Measurements from ENCODE around the gene HIVEP3.

The HIVEP3 gene

GRCh38 chr1:41914516-41914915 is 4.2 kb downstream of the HIVEP3 start:
- H3K4me3 ChIP-seq (ENCODE audit: low read depth, low read length), result no peak overlapping the region
- DNase-seq (ENCODE audit: low read depth), result no peak
- TF ChIP-seq, protein P1, sequence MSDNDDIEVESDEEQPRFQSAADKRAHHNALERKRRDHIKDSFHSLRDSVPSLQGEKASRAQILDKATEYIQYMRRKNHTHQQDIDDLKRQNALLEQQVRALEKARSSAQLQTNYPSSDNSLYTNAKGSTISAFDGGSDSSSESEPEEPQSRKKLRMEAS (IDR thresholded peaks at IDR 0.05; ENCODE audit: low read depth, low read length), result no peak
- TF ChIP-seq, protein P2, sequence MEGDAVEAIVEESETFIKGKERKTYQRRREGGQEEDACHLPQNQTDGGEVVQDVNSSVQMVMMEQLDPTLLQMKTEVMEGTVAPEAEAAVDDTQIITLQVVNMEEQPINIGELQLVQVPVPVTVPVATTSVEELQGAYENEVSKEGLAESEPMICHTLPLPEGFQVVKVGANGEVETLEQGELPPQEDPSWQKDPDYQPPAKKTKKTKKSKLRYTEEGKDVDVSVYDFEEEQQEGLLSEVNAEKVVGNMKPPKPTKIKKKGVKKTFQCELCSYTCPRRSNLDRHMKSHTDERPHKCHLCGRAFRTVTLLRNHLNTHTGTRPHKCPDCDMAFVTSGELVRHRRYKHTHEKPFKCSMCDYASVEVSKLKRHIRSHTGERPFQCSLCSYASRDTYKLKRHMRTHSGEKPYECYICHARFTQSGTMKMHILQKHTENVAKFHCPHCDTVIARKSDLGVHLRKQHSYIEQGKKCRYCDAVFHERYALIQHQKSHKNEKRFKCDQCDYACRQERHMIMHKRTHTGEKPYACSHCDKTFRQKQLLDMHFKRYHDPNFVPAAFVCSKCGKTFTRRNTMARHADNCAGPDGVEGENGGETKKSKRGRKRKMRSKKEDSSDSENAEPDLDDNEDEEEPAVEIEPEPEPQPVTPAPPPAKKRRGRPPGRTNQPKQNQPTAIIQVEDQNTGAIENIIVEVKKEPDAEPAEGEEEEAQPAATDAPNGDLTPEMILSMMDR (IDR thresholded peaks at IDR 0.05; ENCODE audit: low read depth, low read length), result no peak
- TF ChIP-seq MYC (IDR thresholded peaks at IDR 0.05; ENCODE audit: low read depth, low read length) (no peak), POLR2A (IDR thresholded peaks at IDR 0.05; ENCODE audit: extremely low read depth, insufficient read length) (no peak)

GRCh38 chr1:41913014-41913413 is 5.7 kb downstream of the HIVEP3 start:
- no peak overlapping the region for H3K4me3 ChIP-seq (ENCODE audit: low read depth, low read length)
- DNase-seq (ENCODE audit: low read depth), result no peak
- TF ChIP-seq, protein P2 (IDR thresholded peaks at IDR 0.05; ENCODE audit: low read depth, low read length), result no peak
- TF ChIP-seq POLR2A (IDR thresholded peaks at IDR 0.05; ENCODE audit: extremely low read depth, insufficient read length) (no peak), MYC (IDR thresholded peaks at IDR 0.05; ENCODE audit: low read depth, low read length) (no peak)
- TF ChIP-seq, protein P1 (IDR thresholded peaks at IDR 0.05; ENCODE audit: low read depth, low read length), result no peak

GRCh38 chr1:41908288-41908895 is 10.3 kb downstream of the HIVEP3 start:
- no peak overlapping the region for H3K4me3 ChIP-seq (ENCODE audit: low read depth, low read length)
- TF ChIP-seq, protein P1 (IDR thresholded peaks at IDR 0.05; ENCODE audit: low read depth, low read length), result no peak
- TF ChIP-seq POLR2A (IDR thresholded peaks at IDR 0.05; ENCODE audit: extremely low read depth, insufficient read length) (no peak), MYC (IDR thresholded peaks at IDR 0.05; ENCODE audit: low read depth, low read length) (no peak)
- TF ChIP-seq, protein P2 (IDR thresholded peaks at IDR 0.05; ENCODE audit: low read depth, low read length), result no peak
- DNase-seq (ENCODE audit: low read depth), result no peak

- TF ChIP-seq, protein P2 (IDR thresholded peaks at IDR 0.05; ENCODE audit: low read depth, low read length), result no peak
- TF ChIP-seq, protein P1 (IDR thresholded peaks at IDR 0.05; ENCODE audit: low read depth, low read length), result no peak
- TF ChIP-seq POLR2A (IDR thresholded peaks at IDR 0.05; ENCODE audit: extremely low read depth, insufficient read length), result no peak
- no peak for TF ChIP-seq MYC (IDR thresholded peaks at IDR 0.05; ENCODE audit: low read depth, low read length)
- DNase-seq (ENCODE audit: low read depth), result no peak
These were observed 11.3 kb downstream of the HIVEP3 start for GRCh38 chr1:41907446-41907845.

DNA sequence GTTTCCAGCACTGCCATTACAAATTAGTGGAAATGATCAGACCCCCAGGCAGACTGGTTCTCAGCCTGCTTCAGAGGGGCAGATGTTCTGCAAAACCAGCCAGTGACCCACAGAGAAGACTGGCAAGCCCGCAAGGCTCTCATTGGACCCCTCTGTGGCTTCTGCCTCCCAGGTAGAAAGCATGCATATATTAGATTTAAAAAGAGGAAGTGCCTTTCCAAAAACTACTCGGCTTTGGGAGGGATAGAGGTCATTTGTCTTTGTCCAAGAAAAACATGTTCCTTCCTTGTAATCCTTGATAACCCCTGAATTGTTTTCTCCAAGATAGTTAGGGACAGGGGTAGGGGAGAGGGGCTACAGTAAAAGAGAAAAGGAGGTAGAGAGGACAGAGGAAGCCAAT is 11.8 kb downstream of the HIVEP3 start:
- TF ChIP-seq, protein P2 (IDR thresholded peaks at IDR 0.05; ENCODE audit: low read depth, low read length), result no peak
- TF ChIP-seq, protein P1 (IDR thresholded peaks at IDR 0.05; ENCODE audit: low read depth, low read length), result no peak
- no peak for TF ChIP-seq MYC (IDR thresholded peaks at IDR 0.05; ENCODE audit: low read depth, low read length)
- TF ChIP-seq POLR2A (IDR thresholded peaks at IDR 0.05; ENCODE audit: extremely low read depth, insufficient read length), result no peak
- no peak overlapping the region for H3K4me3 ChIP-seq (ENCODE audit: low read depth, low read length)
- DNase-seq (ENCODE audit: low read depth), result no peak

More at GRCh38 chr1:41907446-41907845, 11.3 kb downstream of the HIVEP3 start:
- no peak overlapping the region for H3K4me3 ChIP-seq (ENCODE audit: low read depth, low read length)
